K562 (cell line): ENCODE data around the gene IKZF4.

ENCODE experiments used
- BRCA1 ChIP-seq, 2 experiments: fragments of 450-650 bp in 1 of 2; sonication (generic) in 1 of 2; formaldehyde crosslinking in 1 of 2; IDR thresholded peaks; 2 replicates each; pipeline versions ENCODE4 v1.5.0 to v1.6.1; 2017 to 2020; ENCODE audit warnings: mild to moderate bottlenecking in 1 of 2, missing genetic modification reagents in 1 of 2
- CHD1 ChIP-seq: fragments of 200-600 bp; sonication (generic); IDR thresholded peaks from one replicate; pipeline ENCODE4 v1.6.1; 2012; ENCODE audit warnings: mild to moderate bottlenecking, moderate library complexity, low read length, inconsistent platforms
- CREB3L1 ChIP-seq: fragments of 450-650 bp; IDR thresholded peaks from 2 replicates; pipeline ENCODE4 v1.6.1; 2014; ENCODE audit warnings: low read depth, mild to moderate bottlenecking, moderate library complexity, borderline replicate concordance
- CTCF ChIP-seq, 3 experiments: IDR thresholded peaks in 2 of 3; conservative IDR thresholded peaks in 1 of 3; 2 replicates each; pipeline ENCODE4 v1.5.1; 2011 to 2012; ENCODE audit warnings: low read length in 3 of 3, mild to moderate bottlenecking in 3 of 3, control low read depth in 2 of 3, improper control_type of control experiment in 1 of 3, inconsistent platforms in 1 of 3, low read depth in 1 of 3, mixed read lengths in 1 of 3, moderate library complexity in 1 of 3; ENCODE audit not compliant: insufficient read depth in 2 of 3
- DPF2 ChIP-seq: fragments of 450-650 bp; IDR thresholded peaks from 2 replicates; pipeline ENCODE4 v1.6.1; 2016
- HNRNPLL ChIP-seq: fragments of 200-400 bp; formaldehyde crosslinking; IDR thresholded peaks from 2 replicates; pipeline ENCODE4 v1.6.1; 2017; ENCODE audit warnings: low read length, low read depth, mild to moderate bottlenecking; ENCODE audit not compliant: poor library complexity, severe bottlenecking
- MTA3 ChIP-seq: fragments of 450-650 bp; formaldehyde crosslinking; IDR thresholded peaks from 2 replicates; pipeline ENCODE4 v1.6.1; 2017; ENCODE audit warnings: mild to moderate bottlenecking, borderline replicate concordance
- POLR2A ChIP-seq: fragments of 450-650 bp; conservative IDR thresholded peaks from 2 replicates; pipeline ENCODE4 v1.6.1; 2016
- POLR2AphosphoS5 ChIP-seq: IDR thresholded peaks from 2 replicates; pipeline ENCODE4 v1.6.1; 2011; ENCODE audit warnings: mild to moderate bottlenecking, low read depth, low read length, moderate library complexity; ENCODE audit not compliant: control insufficient read depth, insufficient read depth
- PRDM10 ChIP-seq: fragments of 450-650 bp; IDR thresholded peaks from 2 replicates; pipeline ENCODE4 v1.6.1; 2018; ENCODE audit not compliant: partially characterized antibody
- RHOXF2B ChIP-seq: fragments of 250-450 bp; sonication (Bioruptor Pico); conservative IDR thresholded peaks from 2 replicates; pipeline ENCODE4 v1.5.1; 2021
- ZBTB40 ChIP-seq, 2 experiments: fragments of 450-650 bp in 1 of 2; sonication (generic) in 1 of 2; formaldehyde crosslinking in 1 of 2; IDR thresholded peaks; 2 replicates each; pipeline versions ENCODE4 v1.7.1 to v1.9.0; 2016 to 2022; ENCODE audit warnings: inconsistent platforms in 1 of 2, mild to moderate bottlenecking in 1 of 2, missing genetic modification reagents in 1 of 2

GRCh38 chr12:56087220-56087619 lies 66.4 kb downstream of the IKZF4 start:
- TF ChIP-seq CTCF (IDR thresholded peaks at IDR 0.05 in 2 of 3, conservative IDR thresholded peaks at IDR 0.05 in 1 of 3; ENCODE audit: insufficient read depth in 2 of 3, low read depth in 1 of 3, low read length in 3 of 3) (no peak), POLR2AphosphoS5 (no peak), MTA3 (no peak), DPF2 (no peak), CREB3L1 (no peak), ZBTB40 (IDR thresholded peaks at IDR 0.05) (no peak), ZBTB40 (CRISPR knock-in tag; IDR thresholded peaks at IDR 0.05) (no peak), BRCA1 (IDR thresholded peaks at IDR 0.05) (no peak), BRCA1 (CRISPR knock-in tag; IDR thresholded peaks at IDR 0.05) (no peak), CHD1 (no peak), PRDM10 (no peak), POLR2A (no peak), RHOXF2B (CRISPR knock-in tag) (no peak), HNRNPLL (no peak)
